Measurements from ENCODE around the gene SLC11A2. TPM values are rescaled to one million over a fixed set of nuclear protein-coding genes. Genes with fewer than 3 reads are reported as not detected.

Gene SLC11A2
- polyA plus RNA-seq, 1 of the 3 experiments (the other 2 are of a cell fraction), result 27.7 TPM

- TF ChIP-seq REST (IDR thresholded peaks at IDR 0.05; ENCODE audit: low read depth, low read length) (no peak), GATA2 (CRISPR knock-in tag; IDR thresholded peaks at IDR 0.05) (no peak), EZH2phosphoT487 (IDR thresholded peaks at IDR 0.05; ENCODE audit: borderline replicate concordance, low read depth) (no peak), TEAD4 (IDR thresholded peaks at IDR 0.05; ENCODE audit: borderline replicate concordance, insufficient read depth) (no peak), RXRA (IDR thresholded peaks at IDR 0.05; ENCODE audit: borderline replicate concordance, low read depth) (no peak)
Observed at GRCh38 chr12:50929831-50930230, 96.4 kb downstream of the SLC11A2 start (continued).

Small RNA genes within 50 kb of the gene (small RNA-seq; reads per million reads assigned to genes)
- 0 reads per million in 7 experiments for gene AC008121.1
- gene RF00019, result 0 reads per million in 7 experiments
- gene RNU6-1273P, result 0 reads per million in 7 experiments
- 0 reads per million in 7 experiments for gene RNU6-87P

Other genes with a start within 250 kb of the SLC11A2 start
- gene TMPRSS12, start 183.5 kb downstream of the SLC11A2 start, polyA plus RNA-seq (2012; rRNA removed), result not detected in 2 replicates
- not detected in 2 replicates for gene HIGD1C, start 73.8 kb downstream of the SLC11A2 start, polyA plus RNA-seq (2012; rRNA removed)
- 67.8 and 99.3 TPM in 2 replicates for gene LETMD1, start 21.9 kb upstream of the SLC11A2 start, polyA plus RNA-seq (2012; rRNA removed)
- gene CSRNP2, start 57.2 kb upstream of the SLC11A2 start, polyA plus RNA-seq (2012; rRNA removed), result 18.7 and 22.7 TPM in 2 replicates
- gene TFCP2, start 146.8 kb upstream of the SLC11A2 start, polyA plus RNA-seq (2012; rRNA removed), result 18.1 and 19.3 TPM in 2 replicates
- gene POU6F1, start 191.7 kb upstream of the SLC11A2 start, polyA plus RNA-seq (2012; rRNA removed), result 1.9 TPM in 2 replicates
- gene DAZAP2, start 212.4 kb upstream of the SLC11A2 start, polyA plus RNA-seq (2012; rRNA removed), result 274 and 325 TPM in 2 replicates
- gene SMAGP, start 244.0 kb upstream of the SLC11A2 start, polyA plus RNA-seq (2012; rRNA removed), result 22.6 and 26.3 TPM in 2 replicates